CD8-positive, alpha-beta memory T cell (primary cell): Measurements from ENCODE around the gene PLCB2. TPM values are rescaled to one million over a fixed set of nuclear protein-coding genes. Genes with fewer than 3 reads are reported as not detected.
A peak's percentile ranks its signal among the peaks of the same experiment; 100 is the strongest.

Experiments
- CTCF ChIA-PET: fragments of 350-600 bp; sonication (Branson Sonifier 250); formaldehyde crosslinking; loops from one replicate; lab custom pipeline; 2021; ENCODE audit warnings: antibody characterized with exemption; lab: Charles Lee
- POLR2A ChIA-PET: fragments of 350-600 bp; sonication (Branson Sonifier 250); formaldehyde crosslinking; loops from one replicate; lab custom pipeline; 2021; ENCODE audit warnings: antibody characterized with exemption; lab: Charles Lee
- DNase-seq, 5 donors: peaks; one replicate each; pipeline versions ENCODE4 v3.0.0 to v3.0.0-alpha.2; 2020 to 2022; ENCODE audit warnings: mixed read lengths in 1 of 5
- H3K27ac ChIP-seq: one replicate; pipeline ENCODE4 v1.7.0; 2013; ENCODE audit warnings: low read depth, mild to moderate bottlenecking, low read length, moderate library complexity
- H3K27me3 ChIP-seq: 2 replicates; pipeline ENCODE4 v1.7.0; 2013; ENCODE audit warnings: low read length, mild to moderate bottlenecking; ENCODE audit not compliant: insufficient read depth, poor library complexity, severe bottlenecking
- H3K36me3 ChIP-seq: 2 replicates; pipeline ENCODE4 v1.7.0; 2013; ENCODE audit warnings: mild to moderate bottlenecking, low read length, moderate library complexity; ENCODE audit not compliant: insufficient read depth
- H3K4me1 ChIP-seq: 2 replicates; pipeline ENCODE4 v1.7.0; 2013; ENCODE audit warnings: mild to moderate bottlenecking, low read length, moderate library complexity; ENCODE audit not compliant: insufficient read depth
- H3K4me3 ChIP-seq: 2 replicates; pipeline ENCODE4 v1.7.0; 2013; ENCODE audit warnings: mild to moderate bottlenecking, low read length
- H3K9me3 ChIP-seq: 2 replicates; pipeline ENCODE4 v1.7.0; 2013; ENCODE audit warnings: mild to moderate bottlenecking, low read length
- H3K27ac Mint-ChIP-seq, 8 donors: one replicate each; pipeline ENCODE4 v1.8.0; 2020 to 2021; ENCODE audit warnings: mixed read lengths in 8 of 8, mild to moderate bottlenecking in 6 of 8, inconsistent platforms in 3 of 8, moderate library complexity in 3 of 8
- H3K27me3 Mint-ChIP-seq, 2 donors: one replicate each; pipeline ENCODE4 v1.8.0; 2020 to 2021; ENCODE audit warnings: mixed read lengths in 2 of 2, mild to moderate bottlenecking in 1 of 2, moderate library complexity in 1 of 2
- H3K36me3 Mint-ChIP-seq, 3 donors: one replicate each; pipeline ENCODE4 v1.8.0; 2020 to 2021; ENCODE audit warnings: mixed read lengths in 3 of 3, inconsistent platforms in 1 of 3, mild to moderate bottlenecking in 1 of 3
- H3K4me1 Mint-ChIP-seq, 3 donors: one replicate each; pipeline ENCODE4 v1.8.0; 2020 to 2021; ENCODE audit warnings: mixed read lengths in 3 of 3, inconsistent platforms in 1 of 3, mild to moderate bottlenecking in 1 of 3
- H3K4me3 Mint-ChIP-seq, 7 donors: one replicate each; pipeline ENCODE4 v1.8.0; 2020 to 2021; ENCODE audit warnings: mixed read lengths in 7 of 7, mild to moderate bottlenecking in 6 of 7, moderate library complexity in 4 of 7, inconsistent platforms in 2 of 7
- H3K9me3 Mint-ChIP-seq, 5 donors: one replicate each; pipeline ENCODE4 v1.8.0; 2020 to 2022; ENCODE audit warnings: mixed read lengths in 5 of 5, mild to moderate bottlenecking in 3 of 5, moderate library complexity in 2 of 5, inconsistent platforms in 1 of 5
- polyA plus RNA-seq: library from polyadenylated mRNA; unstranded; fragments of 300-500 nt; fragmentation: Illumina TruSeq; gene quantifications from one replicate; pipeline ENCODE4 v1.2.3, GENCODE V29; 2021
- total RNA-seq, 2 experiments: library from RNA; stranded (reverse); gene quantifications; one replicate each; pipeline ENCODE4 v1.2.3, GENCODE V29; 2021

Gene PLCB2
- total and polyA plus RNA-seq, 3 experiments from 2014 or later: 34.8 to 57.7 (median 57.3) TPM

GRCh38 chr15:40334541-40334940, 26.8 kb upstream of the PLCB2 start:
- no peak for DNase-seq
- no peak overlapping the region for H3K4me3 Mint-ChIP-seq
- H3K9me3 ChIP-seq: no peaks in the 10 kb centered on the region
- H3K4me1 Mint-ChIP-seq: peaks cover 4 to 12% (median 7%) of the 10 kb centered on the region in 3 donors
- no peaks in the 10 kb centered on the region for H3K27me3 ChIP-seq
- H3K36me3 Mint-ChIP-seq: no peaks in the 10 kb centered on the region
- H3K27me3 Mint-ChIP-seq: peaks cover 2 to 4% of the 10 kb centered on the region in 2 donors
- peak overlapping the region; percentile 16 for H3K27ac ChIP-seq
- no peaks in the 10 kb centered on the region for H3K36me3 ChIP-seq
- H3K9me3 Mint-ChIP-seq: peaks cover 0 to 1% (median 0%) of the 10 kb centered on the region in 5 donors
- H3K27ac Mint-ChIP-seq: peak overlapping the region in 1 of 8 donors; percentile 33
- CTCF ChIA-PET: interaction anchor here (1.1 to 12.2 kb wide), 3 partner anchors 13 to 33 kb away, joined by 4 to 189 read pairs (median 90); partner anchors contain the start of genes INAFM2 and PLCB2
- H3K4me1 ChIP-seq: peaks cover 23% of the 10 kb centered on the region
- H3K4me3 ChIP-seq: no peak overlapping the region
- POLR2A ChIA-PET: interaction anchor here (1.7 kb wide), 1 partner anchor 9 kb away, joined by 5 read pairs; no protein-coding TSS in a partner anchor

GRCh38 chr15:40333922-40334492, 26.3 kb upstream of the PLCB2 start:
- CTCF ChIA-PET: interaction anchor here (6.0 to 12.2 kb wide), 2 partner anchors 13 to 22 kb away, joined by 90 to 189 read pairs; partner anchors contain the start of genes INAFM2 and PLCB2
- POLR2A ChIA-PET: interaction anchor here (1.7 kb wide), 1 partner anchor 8 kb away, joined by 5 read pairs; no protein-coding TSS in a partner anchor
- Histone ChIP-seq H3K9me3 (no peaks in the 10 kb centered on the region), H3K36me3 (no peaks in the 10 kb centered on the region), H3K27ac (peak overlapping the region; percentile 31), H3K27me3 (no peaks in the 10 kb centered on the region), H3K4me3 (no peak overlapping the region), H3K4me1 (peaks cover 23% of the 10 kb centered on the region)
- H3K27ac Mint-ChIP-seq: no peak overlapping the region
- DNase-seq: peak in 1 of 5 donors; percentile 33
- H3K9me3 Mint-ChIP-seq: peaks cover 0 to 1% (median 0%) of the 10 kb centered on the region in 5 donors
- no peak overlapping the region for H3K4me3 Mint-ChIP-seq
- H3K27me3 Mint-ChIP-seq: peaks cover 2 to 4% of the 10 kb centered on the region in 2 donors
- H3K36me3 Mint-ChIP-seq: no peaks in the 10 kb centered on the region
- H3K4me1 Mint-ChIP-seq: peaks cover 4 to 12% (median 7%) of the 10 kb centered on the region in 3 donors

DNA sequence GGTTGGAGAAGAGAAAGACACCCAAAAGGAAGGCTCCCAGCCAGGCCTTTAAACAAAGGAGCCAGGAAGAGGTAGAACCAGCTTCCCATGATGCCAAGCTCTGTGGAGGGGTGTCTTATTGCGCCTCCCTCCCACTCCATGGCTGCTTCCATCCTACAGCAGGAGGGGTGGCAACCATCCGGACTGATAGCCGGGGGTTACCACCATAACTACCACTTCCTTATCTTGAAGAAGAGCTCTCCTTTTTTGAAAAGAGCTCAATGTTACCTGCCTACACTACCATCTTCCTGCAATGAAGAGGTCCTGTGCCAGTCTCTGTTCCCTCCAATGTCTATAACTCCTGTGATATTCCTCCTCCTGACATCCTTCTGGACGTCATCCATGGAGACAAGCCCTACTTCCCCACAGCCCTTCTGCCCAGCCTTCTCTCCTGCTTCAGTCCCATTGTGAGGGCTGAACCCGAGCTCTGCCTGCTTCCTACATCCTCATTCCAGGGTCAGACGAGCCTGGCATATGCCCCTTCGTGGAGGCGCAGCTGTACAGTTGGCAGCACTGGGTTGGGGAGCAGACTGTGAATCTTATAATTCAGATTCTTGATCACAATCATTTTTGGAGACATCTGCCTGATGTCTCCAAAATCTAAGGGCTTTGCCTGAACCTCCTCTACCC, 24.5 kb upstream of the PLCB2 start:
- Mint-ChIP-seq H3K27me3 (no peaks in the 10 kb centered on the region), H3K27ac (no peak overlapping the region), H3K4me1 (peaks cover 0 to 6% (median 5%) of the 10 kb centered on the region in 3 donors), H3K4me3 (no peak overlapping the region), H3K36me3 (no peaks in the 10 kb centered on the region), H3K9me3 (peaks cover 0 to 1% (median 0%) of the 10 kb centered on the region in 5 donors)
- H3K4me3 ChIP-seq: no peak overlapping the region
- H3K27ac ChIP-seq: no peak overlapping the region
- no peaks in the 10 kb centered on the region for H3K9me3 ChIP-seq
- POLR2A ChIA-PET: interaction anchor here (0.9 kb wide), 1 partner anchor 10 kb away, joined by 3 read pairs; no protein-coding TSS in a partner anchor
- no peak for DNase-seq
- CTCF ChIA-PET: interaction anchor here (0.9 to 9.4 kb wide), 8 partner anchors 7 to 59 kb away, joined by 3 to 83 read pairs (median 4); partner anchors contain the start of genes CCDC9B, INAFM2 and PLCB2
- peaks cover 15% of the 10 kb centered on the region for H3K4me1 ChIP-seq
- H3K36me3 ChIP-seq: no peaks in the 10 kb centered on the region
- H3K27me3 ChIP-seq: no peaks in the 10 kb centered on the region

- H3K4me1 ChIP-seq: peaks cover 15% of the 10 kb centered on the region
- H3K36me3 ChIP-seq: no peaks in the 10 kb centered on the region
- CTCF ChIA-PET: interaction anchor here (0.9 to 9.4 kb wide), 8 partner anchors 8 to 58 kb away, joined by 3 to 83 read pairs (median 4); partner anchors contain the start of genes CCDC9B, INAFM2 and PLCB2
- Mint-ChIP-seq H3K4me3 (no peak overlapping the region), H3K4me1 (peaks cover 0 to 7% (median 3%) of the 10 kb centered on the region in 3 donors), H3K36me3 (no peaks in the 10 kb centered on the region), H3K27me3 (no peaks in the 10 kb centered on the region), H3K9me3 (peaks cover 0 to 1% (median 0%) of the 10 kb centered on the region in 5 donors), H3K27ac (no peak overlapping the region)
- no peak overlapping the region for H3K4me3 ChIP-seq
- no peak for DNase-seq
- H3K9me3 ChIP-seq: no peaks in the 10 kb centered on the region
- POLR2A ChIA-PET: interaction anchor here (0.9 kb wide), 1 partner anchor 9 kb away, joined by 3 read pairs; no protein-coding TSS in a partner anchor
- H3K27me3 ChIP-seq: no peaks in the 10 kb centered on the region
- H3K27ac ChIP-seq: no peak overlapping the region
Measured at GRCh38 chr15:40331637-40332036, 23.9 kb upstream of the PLCB2 start.

DNA sequence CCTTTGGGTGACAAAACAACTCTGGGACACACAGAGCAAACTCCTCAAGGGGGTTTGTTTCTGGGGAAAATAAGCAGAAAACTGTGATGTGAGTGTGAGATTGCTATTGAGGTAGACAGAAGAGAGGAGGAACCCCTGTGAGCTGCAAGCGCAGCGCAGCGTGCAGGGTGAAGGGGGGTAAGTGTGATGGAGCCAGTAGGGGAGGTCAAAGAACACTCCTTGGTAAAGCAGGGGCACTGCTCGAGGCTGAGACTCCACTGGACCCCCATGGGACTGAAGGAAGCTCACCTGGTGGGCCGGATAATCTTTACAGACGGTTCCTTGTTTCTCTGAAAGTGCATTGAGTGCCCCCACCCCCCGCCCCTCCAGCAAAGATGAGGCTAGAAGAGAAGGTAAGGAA, 23.3 kb upstream of the PLCB2 start:
- Mint-ChIP-seq H3K4me1 (peaks cover 3 to 12% (median 3%) of the 10 kb centered on the region in 3 donors), H3K9me3 (peaks cover 0 to 1% (median 0%) of the 10 kb centered on the region in 5 donors), H3K4me3 (no peak overlapping the region), H3K36me3 (no peaks in the 10 kb centered on the region), H3K27ac (no peak overlapping the region), H3K27me3 (no peaks in the 10 kb centered on the region)
- Histone ChIP-seq H3K27ac (peak overlapping the region; percentile 27), H3K4me1 (peaks cover 15% of the 10 kb centered on the region), H3K4me3 (no peak overlapping the region), H3K9me3 (no peaks in the 10 kb centered on the region), H3K36me3 (no peaks in the 10 kb centered on the region), H3K27me3 (no peaks in the 10 kb centered on the region)
- POLR2A ChIA-PET: no interaction called here
- CTCF ChIA-PET: interaction anchor here (1.8 to 9.4 kb wide), 4 partner anchors 8 to 52 kb away, joined by 4 to 83 read pairs (median 15); partner anchors contain the start of gene CCDC9B
- DNase-seq: no peak

DNA sequence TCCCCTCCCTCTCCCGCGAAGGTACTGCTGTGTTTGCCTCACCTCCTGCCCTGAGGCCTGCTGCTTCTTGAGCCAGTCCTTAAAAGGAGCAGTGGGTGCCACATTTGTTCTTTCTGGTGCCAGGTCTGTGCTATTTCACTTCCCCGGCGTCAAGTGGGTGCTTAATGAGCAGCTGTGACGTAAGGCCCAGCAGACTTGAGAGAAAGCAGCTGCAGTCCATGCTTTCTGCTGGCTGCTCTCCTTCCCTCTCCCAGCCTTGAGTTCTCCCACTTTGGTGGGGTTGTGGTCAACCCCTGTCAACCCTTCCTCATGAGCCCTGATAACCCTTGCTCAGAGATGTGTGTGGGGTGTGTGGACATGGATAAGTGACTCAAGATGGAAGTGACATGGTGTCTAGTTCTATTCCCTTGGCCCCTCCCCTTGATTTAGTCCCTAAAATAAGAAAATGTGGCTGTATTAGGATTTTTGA, 22.7 kb upstream of the PLCB2 start:
- H3K4me3 ChIP-seq: no peak overlapping the region
- no peaks in the 10 kb centered on the region for H3K27me3 ChIP-seq
- Mint-ChIP-seq H3K27me3 (no peaks in the 10 kb centered on the region), H3K9me3 (peaks cover 0 to 1% (median 0%) of the 10 kb centered on the region in 5 donors), H3K4me1 (peaks cover 6 to 16% (median 6%) of the 10 kb centered on the region in 3 donors), H3K4me3 (no peak overlapping the region), H3K27ac (no peak overlapping the region), H3K36me3 (no peaks in the 10 kb centered on the region)
- POLR2A ChIA-PET: no interaction called here
- CTCF ChIA-PET: interaction anchor here (1.0 to 9.4 kb wide), 3 partner anchors 9 to 56 kb away, joined by 3 to 83 read pairs (median 23); partner anchors contain the start of gene CCDC9B
- DNase-seq: no peak
- peak overlapping the region; percentile 27 for H3K27ac ChIP-seq
- no peaks in the 10 kb centered on the region for H3K9me3 ChIP-seq
- H3K4me1 ChIP-seq: peaks cover 17% of the 10 kb centered on the region
- no peaks in the 10 kb centered on the region for H3K36me3 ChIP-seq

DNA sequence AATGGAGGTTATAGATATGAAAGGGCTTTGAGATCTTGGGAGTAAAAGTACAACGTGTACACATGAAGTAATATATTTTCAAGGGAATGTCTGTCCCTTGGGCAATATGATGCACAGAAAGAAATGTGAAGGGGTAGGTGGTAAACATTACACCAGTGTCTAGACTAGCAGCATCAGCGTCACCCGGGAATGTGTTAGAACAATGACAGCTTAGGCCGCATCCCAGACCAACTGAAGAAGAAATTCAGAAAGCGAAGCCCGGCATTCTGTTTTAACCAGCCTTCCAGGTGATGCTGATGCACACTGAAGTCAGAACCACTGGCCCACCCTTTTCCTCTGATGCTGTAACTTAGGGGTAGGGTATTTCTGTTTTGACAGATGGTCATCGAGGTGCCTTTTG, 22.1 kb upstream of the PLCB2 start:
- Mint-ChIP-seq H3K36me3 (no peaks in the 10 kb centered on the region), H3K4me1 (peaks cover 11 to 22% (median 12%) of the 10 kb centered on the region in 3 donors), H3K4me3 (no peak overlapping the region), H3K9me3 (peaks cover 0 to 1% (median 0%) of the 10 kb centered on the region in 5 donors), H3K27me3 (no peaks in the 10 kb centered on the region), H3K27ac (peak overlapping the region in 2 of 8 donors; percentile 33 to 59)
- H3K27me3 ChIP-seq: no peaks in the 10 kb centered on the region
- no peak overlapping the region for H3K4me3 ChIP-seq
- CTCF ChIA-PET: interaction anchor here (1.0 to 9.4 kb wide), 2 partner anchors 9 to 55 kb away, joined by 3 to 83 read pairs; partner anchors contain the start of gene CCDC9B
- no peaks in the 10 kb centered on the region for H3K9me3 ChIP-seq
- DNase-seq: no peak
- H3K27ac ChIP-seq: no peak overlapping the region
- POLR2A ChIA-PET: no interaction called here
- no peaks in the 10 kb centered on the region for H3K36me3 ChIP-seq
- peaks cover 21% of the 10 kb centered on the region for H3K4me1 ChIP-seq
